SK-N-SH treated with all-trans-retinoic acid at 6 μM for 48 hours (cell line): Measurements from ENCODE around the gene PCNT.

Source experiments
- ATAC-seq: fragments of 200-7000 bp; cut with Tn5 transposase; 3 replicates; pipeline ENCODE4 v1.9.1; 2020; ENCODE audit warnings: mild to moderate bottlenecking, moderate library complexity
- ARNTL ChIP-seq: fragments of 450-650 bp; formaldehyde crosslinking; IDR thresholded peaks from 2 replicates; pipeline ENCODE4 v1.5.0; 2020; ENCODE audit warnings: low read depth, mild to moderate bottlenecking, moderate library complexity, borderline replicate concordance
- BACH2 ChIP-seq: fragments of 250-450 bp; sonication (Bioruptor Pico); IDR thresholded peaks from 2 replicates; pipeline ENCODE4 v1.9.0; 2021; ENCODE audit warnings: mild to moderate bottlenecking, borderline replicate concordance
- CREB5 ChIP-seq: fragments of 250-450 bp; sonication (Bioruptor Pico); IDR thresholded peaks from 2 replicates; pipeline ENCODE4 v1.5.1; 2020; ENCODE audit warnings: low read depth, mild to moderate bottlenecking, moderate library complexity
- CSDC2 ChIP-seq: fragments of 250-450 bp; sonication (Bioruptor Pico); IDR thresholded peaks from 2 replicates; pipeline ENCODE4 v1.5.0; 2020; ENCODE audit warnings: mild to moderate bottlenecking, moderate library complexity
- CSRNP3 ChIP-seq: fragments of 250-450 bp; sonication (Bioruptor Pico); IDR thresholded peaks from 2 replicates; pipeline ENCODE4 v1.5.1; 2021; ENCODE audit warnings: mild to moderate bottlenecking, moderate library complexity
- ESRRG ChIP-seq: fragments of 250-450 bp; sonication (Bioruptor Pico); IDR thresholded peaks from 2 replicates; pipeline ENCODE4 v1.6.1; 2021; ENCODE audit warnings: mild to moderate bottlenecking
- GLIS3 ChIP-seq: fragments of 250-450 bp; sonication (Bioruptor Pico); IDR thresholded peaks from 2 replicates; pipeline ENCODE4 v1.5.0; 2020; ENCODE audit warnings: mild to moderate bottlenecking, moderate library complexity
- ISL1 ChIP-seq: fragments of 250-450 bp; sonication (Bioruptor Pico); IDR thresholded peaks from 2 replicates; pipeline ENCODE4 v2.1.2; 2022; ENCODE audit warnings: mild to moderate bottlenecking, moderate library complexity
- OSR1 ChIP-seq: fragments of 250-450 bp; sonication (Bioruptor Pico); IDR thresholded peaks from 2 replicates; pipeline ENCODE4 v1.8.0; 2022; ENCODE audit warnings: moderate library complexity, mild to moderate bottlenecking, inconsistent platforms
- POU6F1 ChIP-seq: fragments of 250-450 bp; sonication (Bioruptor Pico); IDR thresholded peaks from 2 replicates; pipeline ENCODE4 v1.8.0; 2021; ENCODE audit warnings: low read depth, mild to moderate bottlenecking, moderate library complexity, borderline replicate concordance
- PPARA ChIP-seq: fragments of 250-450 bp; sonication (Bioruptor Pico); IDR thresholded peaks from 2 replicates; pipeline ENCODE4 v1.5.0; 2020; ENCODE audit warnings: mild to moderate bottlenecking, borderline replicate concordance
- RARB ChIP-seq: fragments of 250-450 bp; sonication (Bioruptor Pico); IDR thresholded peaks from 2 replicates; pipeline ENCODE4 v1.8.0; 2021; ENCODE audit warnings: mild to moderate bottlenecking, moderate library complexity
- SNAI2 ChIP-seq: fragments of 250-450 bp; sonication (Bioruptor Pico); IDR thresholded peaks from 2 replicates; pipeline ENCODE4 v1.5.0; 2020; ENCODE audit warnings: mild to moderate bottlenecking, moderate library complexity
- TCF4 ChIP-seq: fragments of 250-450 bp; sonication (Bioruptor Pico); IDR thresholded peaks from 2 replicates; pipeline ENCODE4 v1.8.0; 2021; ENCODE audit warnings: mild to moderate bottlenecking, moderate library complexity, borderline replicate concordance
- TSHZ2 ChIP-seq: fragments of 250-450 bp; sonication (Bioruptor Pico); IDR thresholded peaks from 2 replicates; pipeline ENCODE4 v1.5.0; 2020; ENCODE audit warnings: mild to moderate bottlenecking, moderate library complexity
- ZFP3 ChIP-seq: fragments of 250-450 bp; sonication (Bioruptor Pico); IDR thresholded peaks from 2 replicates; pipeline ENCODE4 v1.5.0; 2020; ENCODE audit warnings: mild to moderate bottlenecking, moderate library complexity
- ZFP30 ChIP-seq: fragments of 450-650 bp; formaldehyde crosslinking; IDR thresholded peaks from 2 replicates; pipeline ENCODE4 v1.5.0; 2022; ENCODE audit warnings: mild to moderate bottlenecking, moderate library complexity
- ZNF565 ChIP-seq: fragments of 450-650 bp; formaldehyde crosslinking; conservative IDR thresholded peaks from 2 replicates; pipeline ENCODE4 v1.5.0; 2020; ENCODE audit warnings: low read depth, mild to moderate bottlenecking, moderate library complexity
- ZNF70 ChIP-seq: fragments of 450-650 bp; formaldehyde crosslinking; IDR thresholded peaks from 2 replicates; pipeline ENCODE4 v1.5.0; 2020; ENCODE audit warnings: mild to moderate bottlenecking, moderate library complexity

PCNT gene

GRCh38 chr21:46434322-46434958 lies 110.5 kb downstream of the PCNT start:
- TF ChIP-seq CSRNP3 (CRISPR knock-in tag), result no peak
- no peak for TF ChIP-seq RARB (CRISPR knock-in tag)
- ATAC-seq, result no peak; the same call in 2 of the 3 replicates

GRCh38 chr21:46435786-46436227 lies 111.9 kb downstream of the PCNT start:
- TF ChIP-seq ZFP30 (no peak), ZNF70 (no peak), GLIS3 (CRISPR knock-in tag) (no peak), TCF4 (CRISPR knock-in tag) (no peak), ESRRG (CRISPR knock-in tag) (no peak), TSHZ2 (CRISPR knock-in tag) (no peak), OSR1 (CRISPR knock-in tag) (no peak), ZFP3 (CRISPR knock-in tag) (no peak), SNAI2 (CRISPR knock-in tag) (no peak), CSRNP3 (CRISPR knock-in tag) (no peak)
- no peak for ATAC-seq

- TF ChIP-seq ISL1 (CRISPR knock-in tag) (no peak), TCF4 (CRISPR knock-in tag) (no peak)
- TF ChIP-seq, all 23 proteins: peak for 0
- ATAC-seq, result no peak
Observed at GRCh38 chr21:46436621-46437020, 112.7 kb downstream of the PCNT start.

GRCh38 chr21:46437096-46437498 lies 113.1 kb downstream of the PCNT start:
- no peak for ATAC-seq
- TF ChIP-seq SNAI2 (CRISPR knock-in tag) (no peak), POU6F1 (CRISPR knock-in tag) (no peak), CREB5 (CRISPR knock-in tag) (no peak), CSDC2 (CRISPR knock-in tag) (no peak), RARB (CRISPR knock-in tag) (no peak), BACH2 (CRISPR knock-in tag) (no peak), PPARA (no peak), OSR1 (CRISPR knock-in tag) (no peak)

- no peak for ATAC-seq
- TF ChIP-seq BACH2 (CRISPR knock-in tag) (no peak), CSRNP3 (CRISPR knock-in tag) (no peak), ZNF565 (CRISPR knock-in tag) (no peak), ARNTL (CRISPR knock-in tag) (no peak)
- TF ChIP-seq, all 23 proteins: peak for 0
Observed at GRCh38 chr21:46437511-46437910, 113.6 kb downstream of the PCNT start.
